ENCODE measurements around the gene CT55.
"Not testable (repeated sequence)": the region's sequence is repeated elsewhere in the genome, so short reads cannot be mapped to it uniquely, and the experiment has no call there.

- not testable (repeated sequence) for TF ChIP-seq CTCF, EZH2, EZH2phosphoT487 (IDR thresholded peaks at IDR 0.05)
These were observed 1.7 kb downstream of the CT55 start for GRCh38 chrX:135169534-135169933.

All from neural progenitor cell (in vitro differentiated cells).